ENCODE measurements around the gene CD93.

Gene CD93

GRCh38 chr20:23050847-23051627 is 35.1 kb downstream of the CD93 start:
- peak; percentile 94 for DNase-seq (ENCODE audit: low read depth)
- TF ChIP-seq CTCF (IDR thresholded peaks at IDR 0.05; ENCODE audit: low read length, missing control alignments): peak; percentile 82

GRCh38 chr20:23050076-23050838 is 35.9 kb downstream of the CD93 start:
- DNase-seq (ENCODE audit: low read depth): peak; percentile 49
- no peak for TF ChIP-seq CTCF (IDR thresholded peaks at IDR 0.05; ENCODE audit: low read length, missing control alignments)
- H3K4me3 ChIP-seq (replicated peaks; ENCODE audit: low read depth, low read length): peak overlapping the region; percentile 53

More at GRCh38 chr20:23050847-23051627, 35.1 kb downstream of the CD93 start:
- peak overlapping the region; percentile 53 for H3K4me3 ChIP-seq (replicated peaks; ENCODE audit: low read depth, low read length)

- peak; percentile 56 for DNase-seq (ENCODE audit: low read depth)
- H3K4me3 ChIP-seq (replicated peaks; ENCODE audit: low read depth, low read length): peak within 1 kb of the TSS; percentile 53
Observed at GRCh38 chr20:23049201-23050075, 36.7 kb downstream of the CD93 start, which contains the start of gene THBD. THBD (minus strand) TSS chr20:23049672; CDS start chr20:23049504, 168 bp downstream.

GRCh38 chr20:23048283-23049200 is 37.6 kb downstream of the CD93 start:
- peak overlapping the region; percentile 53 for H3K4me3 ChIP-seq (replicated peaks; ENCODE audit: low read depth, low read length)
- DNase-seq (ENCODE audit: low read depth): peak; percentile 49
- TF ChIP-seq CTCF (IDR thresholded peaks at IDR 0.05; ENCODE audit: low read length, missing control alignments): peak; percentile 33

More at GRCh38 chr20:23049201-23050075, 36.7 kb downstream of the CD93 start, which contains the start of gene THBD:
- TF ChIP-seq CTCF (IDR thresholded peaks at IDR 0.05; ENCODE audit: low read length, missing control alignments): no peak

- no peak for DNase-seq (ENCODE audit: low read depth)
- TF ChIP-seq CTCF (IDR thresholded peaks at IDR 0.05; ENCODE audit: low read length, missing control alignments): no peak
- peak overlapping the region; percentile 53 for H3K4me3 ChIP-seq (replicated peaks; ENCODE audit: low read depth, low read length)
Observed at GRCh38 chr20:23047738-23048214, 38.3 kb downstream of the CD93 start.

All from fibroblast of pulmonary artery (primary cell).